NCI-H446 treated with DMSO at 0.1 percent for 48 hours (cell line): ENCODE results near the gene MARK3.
"Not testable (repeated sequence)": the region's sequence is repeated elsewhere in the genome, so short reads cannot be mapped to it uniquely, and the experiment has no call there.

Experiments
- DNase-seq: peaks from one replicate; lab custom pipeline; 2025; lab: John Stamatoyannopoulos, UW

Gene MARK3

GRCh38 chr14:103491691-103492090 lies 106.5 kb downstream of the MARK3 start:
- DNase-seq, result no peak

GRCh38 chr14:103492156-103492925 lies 107.1 kb downstream of the MARK3 start:
- DNase-seq, result no peak

- no peak for DNase-seq
Observed at GRCh38 chr14:103495854-103496253, 110.6 kb downstream of the MARK3 start.

- no peak for DNase-seq
Observed at GRCh38 chr14:103496776-103497175, 111.6 kb downstream of the MARK3 start.

GRCh38 chr14:103499709-103500108 lies 114.5 kb downstream of the MARK3 start:
- DNase-seq, result no peak

- DNase-seq, result peak; percentile 72
Observed at GRCh38 chr14:103500148-103500990, 115.2 kb downstream of the MARK3 start.

- DNase-seq, result no peak
Observed at GRCh38 chr14:103501041-103501870, 116.0 kb downstream of the MARK3 start.

GRCh38 chr14:103501921-103502669 lies 116.9 kb downstream of the MARK3 start:
- no peak for DNase-seq

GRCh38 chr14:103502877-103503276 lies 117.7 kb downstream of the MARK3 start:
- no peak for DNase-seq

GRCh38 chr14:103503296-103503695 lies 118.1 kb downstream of the MARK3 start:
- no peak for DNase-seq

- no peak for DNase-seq
Observed at GRCh38 chr14:103504991-103505565, 119.9 kb downstream of the MARK3 start.

GRCh38 chr14:103507751-103508150 lies 122.5 kb downstream of the MARK3 start:
- DNase-seq, result no peak

GRCh38 chr14:103508521-103509329 lies 123.5 kb downstream of the MARK3 start:
- DNase-seq, result no peak

- DNase-seq, result no peak
Observed at GRCh38 chr14:103509864-103510723, 124.9 kb downstream of the MARK3 start.

GRCh38 chr14:103510724-103511693 lies 125.8 kb downstream of the MARK3 start:
- DNase-seq, result no peak

- DNase-seq, result not testable (repeated sequence)
Observed at GRCh38 chr14:103512180-103512579, 127.0 kb downstream of the MARK3 start.

- peak; percentile 98 for DNase-seq
Observed at GRCh38 chr14:103512701-103513611, 127.7 kb downstream of the MARK3 start.
